HUES64 (cell line): ENCODE data around the gene DCHS1.

Experiments
- H3K27ac ChIP-seq: 2 replicates; pipeline ENCODE4 v1.7.0; 2013; ENCODE audit warnings: low read depth, low read length, inconsistent platforms
- H3K27me3 ChIP-seq: 2 replicates; pipeline ENCODE4 v1.6.1; 2013; ENCODE audit warnings: mild to moderate bottlenecking, low read length; ENCODE audit not compliant: insufficient read depth
- H3K36me3 ChIP-seq: 2 replicates; pipeline ENCODE4 v1.6.1; 2013; ENCODE audit warnings: mild to moderate bottlenecking, low read length; ENCODE audit not compliant: insufficient read depth
- H3K4me1 ChIP-seq: 2 replicates; pipeline ENCODE4 v1.6.1; 2013; ENCODE audit warnings: mild to moderate bottlenecking, low read length, moderate library complexity; ENCODE audit not compliant: insufficient read depth
- H3K4me3 ChIP-seq: 2 replicates; pipeline ENCODE4 v1.5.1; 2013; ENCODE audit warnings: mild to moderate bottlenecking, low read length, moderate library complexity
- H3K9ac ChIP-seq: 2 replicates; pipeline ENCODE4 v1.6.1; 2013; ENCODE audit warnings: mild to moderate bottlenecking, low read depth, low read length
- H3K9me3 ChIP-seq: 2 replicates; pipeline ENCODE4 v1.6.1; 2013; ENCODE audit warnings: low read depth, low read length; ENCODE audit not compliant: insufficient read depth
- WGBS: fragments of 150-250, 120-280 bp; methylation state at CpG from one replicate; pipeline ENCODE4 v1.1.7; 2013; ENCODE audit warnings: missing lambda C conversion rate; 5-methylcytosine and 5-hydroxymethylcytosine counted together

Gene DCHS1

DNA sequence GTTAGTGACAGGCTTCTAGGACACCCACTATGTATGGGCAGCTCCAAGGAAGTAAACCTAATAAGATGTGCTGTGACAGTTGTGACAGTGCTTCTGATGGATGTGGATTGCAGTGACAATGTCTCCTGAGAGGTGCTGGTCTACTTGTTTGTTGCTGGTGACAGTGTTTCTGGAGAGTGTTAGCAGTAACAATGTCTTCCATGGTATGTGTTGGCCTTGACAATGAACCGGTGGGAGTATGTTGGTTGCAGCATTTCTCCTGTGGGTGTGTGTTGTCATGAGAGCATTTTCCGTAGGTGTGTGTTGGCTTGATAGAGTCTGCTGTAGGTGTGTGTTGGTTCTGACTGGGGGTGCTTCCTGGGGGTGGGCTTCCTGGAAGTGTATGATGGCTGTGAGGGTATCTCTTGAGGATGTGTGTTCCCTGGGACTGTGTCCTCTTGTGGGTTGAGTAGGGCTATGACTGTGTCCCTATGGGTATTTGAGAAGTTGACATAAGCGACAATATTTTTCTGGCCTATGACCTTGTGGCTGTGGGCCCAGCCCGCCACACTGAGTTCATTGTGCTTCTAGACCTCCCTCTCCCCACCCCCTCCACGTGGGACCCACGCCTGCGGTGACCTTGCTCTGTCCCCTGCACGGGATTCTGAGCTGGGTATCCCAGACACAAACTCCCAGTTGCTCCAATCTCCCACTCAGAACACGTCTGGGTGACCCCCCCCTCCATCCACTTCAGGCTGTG lies 1.2 kb downstream of the DCHS1 start:
- 74% methylated on average over 9 of the region's 9 CpGs for WGBS
- Histone ChIP-seq H3K9me3 (no peaks in the 10 kb centered on the region), H3K36me3 (no peaks in the 10 kb centered on the region), H3K27ac (no peak overlapping the region), H3K27me3 (peaks cover 56% of the 10 kb centered on the region), H3K4me1 (peaks cover 9% of the 10 kb centered on the region; the same call in 1 of the 2 replicates), H3K4me3 (peak overlapping the region; percentile 51), H3K9ac (peak overlapping the region; percentile 58; the same call in 1 of the 2 replicates)

DNA sequence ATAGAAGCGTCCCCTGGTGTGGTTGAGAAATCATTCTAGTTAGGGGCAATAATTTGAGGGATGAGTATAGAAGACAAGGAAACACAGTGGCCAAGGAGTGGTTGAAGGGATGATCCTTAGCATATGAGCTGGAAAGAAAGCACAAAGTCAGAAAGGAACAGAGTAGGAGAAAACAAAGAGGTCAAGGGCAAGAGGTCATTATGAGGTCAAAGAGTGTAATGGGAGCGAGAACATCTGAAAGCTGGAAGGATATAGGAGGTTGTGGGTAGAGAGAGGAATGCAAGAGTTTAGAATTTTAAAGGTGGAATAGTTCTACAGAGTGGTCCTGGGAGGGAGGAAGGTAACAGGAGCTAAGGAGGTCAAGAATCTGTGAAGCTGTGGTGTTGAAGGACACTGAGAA lies 2.0 kb downstream of the DCHS1 start:
- 90% methylated on average over 2 of the region's 2 CpGs for WGBS
- Histone ChIP-seq H3K4me3 (no peak overlapping the region), H3K27ac (no peak overlapping the region), H3K9me3 (no peaks in the 10 kb centered on the region), H3K27me3 (peaks cover 51% of the 10 kb centered on the region), H3K4me1 (peaks cover 9% of the 10 kb centered on the region; the same call in 1 of the 2 replicates), H3K36me3 (no peaks in the 10 kb centered on the region), H3K9ac (no peak overlapping the region)

DNA sequence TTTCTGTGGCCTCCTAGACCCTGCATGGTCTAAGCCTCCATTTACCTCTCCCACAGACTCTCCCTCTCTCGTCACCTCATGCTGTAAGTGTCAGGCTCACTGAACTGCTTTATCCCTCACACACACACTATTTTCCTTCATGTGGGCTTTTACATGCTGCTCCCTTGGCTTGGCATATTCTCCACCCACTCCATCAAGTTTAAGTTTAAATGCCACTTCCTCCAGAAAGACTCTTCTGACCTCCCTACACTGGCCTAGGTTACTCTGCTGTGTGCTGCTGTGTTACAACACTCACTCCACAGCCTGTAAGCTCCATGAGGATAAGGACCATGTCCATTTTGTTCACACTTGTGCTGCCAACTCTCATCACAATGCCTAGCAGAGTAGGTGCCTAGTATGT lies 2.5 kb downstream of the DCHS1 start:
- H3K4me1 ChIP-seq, result peaks cover 9% of the 10 kb centered on the region; the same call in 1 of the 2 replicates
- H3K9me3 ChIP-seq, result no peaks in the 10 kb centered on the region
- H3K27me3 ChIP-seq, result peaks cover 49% of the 10 kb centered on the region
- H3K9ac ChIP-seq, result no peak overlapping the region
- no peak overlapping the region for H3K27ac ChIP-seq
- no peaks in the 10 kb centered on the region for H3K36me3 ChIP-seq
- H3K4me3 ChIP-seq, result no peak overlapping the region
- 90% methylated on average over 1 of the region's 1 CpG for WGBS

DNA sequence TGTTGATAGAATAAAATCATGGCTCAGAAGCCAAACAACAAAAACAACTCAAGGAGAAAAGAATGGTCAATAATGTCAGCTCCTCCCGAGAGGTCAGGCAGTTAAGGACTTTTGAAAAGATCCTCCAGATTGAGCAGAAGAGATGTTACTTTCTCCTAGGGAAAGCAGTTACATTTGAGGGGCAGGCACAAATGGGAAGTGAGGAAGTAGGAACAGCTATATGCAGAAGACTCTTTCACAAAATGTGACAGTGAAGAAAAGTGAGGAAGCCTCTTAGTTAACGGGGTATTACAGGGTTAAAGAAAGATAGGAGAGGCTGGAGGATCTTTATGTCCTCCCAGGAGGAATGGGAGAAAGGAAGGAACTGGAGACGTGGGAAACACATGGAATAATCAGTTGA lies 3.4 kb downstream of the DCHS1 start:
- no peaks in the 10 kb centered on the region for H3K9me3 ChIP-seq
- WGBS, result 83% methylated on average over 3 of the region's 3 CpGs
- H3K9ac ChIP-seq, result no peak overlapping the region
- H3K4me1 ChIP-seq, result peaks cover 11% of the 10 kb centered on the region
- no peak overlapping the region for H3K4me3 ChIP-seq
- H3K27ac ChIP-seq, result no peak overlapping the region
- peaks cover 40% of the 10 kb centered on the region for H3K27me3 ChIP-seq
- no peaks in the 10 kb centered on the region for H3K36me3 ChIP-seq

DNA sequence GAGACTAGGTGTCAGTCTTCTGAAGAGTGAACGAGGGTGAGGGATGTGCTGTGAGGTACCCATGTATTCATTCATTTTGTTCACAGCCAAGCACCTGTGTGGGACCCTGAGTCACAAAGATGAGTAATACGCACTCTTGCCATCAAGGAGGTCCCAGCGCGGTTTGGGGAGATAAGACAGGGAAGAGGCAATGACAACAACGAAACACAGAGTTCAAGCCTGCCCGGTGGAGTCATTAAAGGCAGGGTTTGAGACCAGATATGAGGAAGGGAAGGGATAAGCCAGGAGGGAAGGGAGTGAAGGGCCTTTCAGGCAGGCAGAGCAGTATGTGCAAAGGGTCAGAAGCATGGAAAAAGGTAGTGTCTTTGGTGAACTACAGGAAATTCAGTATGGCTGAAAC lies 4.6 kb downstream of the DCHS1 start:
- Histone ChIP-seq H3K4me3 (no peak overlapping the region), H3K27ac (no peak overlapping the region), H3K36me3 (no peaks in the 10 kb centered on the region), H3K4me1 (peaks cover 8% of the 10 kb centered on the region), H3K27me3 (peaks cover 28% of the 10 kb centered on the region), H3K9ac (no peak overlapping the region), H3K9me3 (no peaks in the 10 kb centered on the region)
- WGBS, result 90% methylated on average over 6 of the region's 6 CpGs

DNA sequence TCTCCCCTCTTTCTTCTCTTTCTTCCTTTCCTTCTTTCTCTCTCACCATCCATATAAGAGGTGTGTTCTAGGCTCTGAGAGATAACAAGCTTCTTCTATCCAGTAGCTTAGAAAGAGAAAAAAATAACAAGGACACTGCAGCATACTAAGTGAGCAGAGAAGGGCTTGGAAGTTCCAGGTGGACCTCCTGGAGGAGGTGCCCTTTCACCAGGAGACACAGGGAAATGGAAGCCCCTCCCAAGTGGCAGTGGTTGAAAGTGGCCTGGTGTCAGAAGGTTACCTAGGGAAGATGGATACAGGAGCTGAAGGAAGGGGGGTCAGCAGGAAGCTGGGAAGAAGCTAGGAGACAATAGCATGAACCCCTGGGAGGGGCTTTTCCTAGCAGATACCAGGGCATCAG lies 5.5 kb downstream of the DCHS1 start:
- Histone ChIP-seq H3K9ac (no peak overlapping the region), H3K4me3 (no peak overlapping the region), H3K36me3 (no peaks in the 10 kb centered on the region), H3K27ac (no peak overlapping the region), H3K27me3 (peaks cover 24% of the 10 kb centered on the region), H3K4me1 (peaks cover 8% of the 10 kb centered on the region), H3K9me3 (no peaks in the 10 kb centered on the region)

DNA sequence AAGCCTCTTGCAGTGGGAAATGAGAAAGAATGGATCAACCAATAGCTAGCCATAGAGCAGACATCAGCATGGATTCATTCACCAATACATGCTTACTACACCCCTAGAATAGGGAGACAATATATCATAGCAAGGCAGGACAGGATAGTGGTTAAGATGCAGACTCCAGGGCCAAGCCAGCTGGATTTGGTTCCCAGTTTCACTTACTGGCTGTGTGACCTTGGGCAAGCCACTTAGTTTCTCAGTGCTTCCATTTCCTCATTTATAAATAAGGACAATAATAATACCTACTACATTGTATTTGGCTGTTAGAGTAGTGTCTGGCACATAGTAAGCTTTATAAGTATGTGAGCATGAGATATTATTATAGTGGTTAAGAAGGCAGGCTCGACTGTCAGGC lies 7.1 kb downstream of the DCHS1 start:
- peaks cover 11% of the 10 kb centered on the region for H3K27me3 ChIP-seq
- WGBS, result 90% methylated on average over 1 of the region's 1 CpG

DNA sequence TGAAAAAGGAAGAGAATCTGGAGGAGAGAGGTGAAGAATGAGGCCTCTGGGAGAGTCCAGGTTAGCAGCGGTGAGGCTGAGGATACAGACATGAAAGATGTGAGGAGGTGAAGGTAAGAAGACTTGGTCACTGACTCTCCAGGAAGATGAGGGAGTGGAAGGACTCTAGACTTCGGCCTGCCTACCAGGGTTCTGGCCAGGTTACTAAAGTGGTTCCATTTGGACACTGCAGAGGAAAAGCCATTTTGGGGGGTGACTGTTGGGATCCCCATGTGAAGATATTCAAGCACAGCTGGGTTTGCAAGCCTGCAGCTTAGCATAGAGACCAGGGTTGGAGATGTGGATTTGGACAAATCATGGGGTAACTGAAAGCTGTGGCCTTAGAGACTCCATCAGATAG lies 7.8 kb downstream of the DCHS1 start:
- H3K9ac ChIP-seq, result no peak overlapping the region
- H3K27ac ChIP-seq, result no peak overlapping the region
- 92% methylated on average over 2 of the region's 2 CpGs for WGBS
- H3K4me3 ChIP-seq, result no peak overlapping the region
- H3K9me3 ChIP-seq, result no peaks in the 10 kb centered on the region
- H3K36me3 ChIP-seq, result no peaks in the 10 kb centered on the region
- H3K27me3 ChIP-seq, result peaks cover 6% of the 10 kb centered on the region
- peaks cover 8% of the 10 kb centered on the region for H3K4me1 ChIP-seq

More for the DNA sequence above, 7.1 kb downstream of the DCHS1 start:
- H3K9me3 ChIP-seq, result no peaks in the 10 kb centered on the region
- H3K4me3 ChIP-seq, result no peak overlapping the region
- H3K36me3 ChIP-seq, result no peaks in the 10 kb centered on the region
- peaks cover 8% of the 10 kb centered on the region for H3K4me1 ChIP-seq
- no peak overlapping the region for H3K27ac ChIP-seq
- H3K9ac ChIP-seq, result no peak overlapping the region

DNA sequence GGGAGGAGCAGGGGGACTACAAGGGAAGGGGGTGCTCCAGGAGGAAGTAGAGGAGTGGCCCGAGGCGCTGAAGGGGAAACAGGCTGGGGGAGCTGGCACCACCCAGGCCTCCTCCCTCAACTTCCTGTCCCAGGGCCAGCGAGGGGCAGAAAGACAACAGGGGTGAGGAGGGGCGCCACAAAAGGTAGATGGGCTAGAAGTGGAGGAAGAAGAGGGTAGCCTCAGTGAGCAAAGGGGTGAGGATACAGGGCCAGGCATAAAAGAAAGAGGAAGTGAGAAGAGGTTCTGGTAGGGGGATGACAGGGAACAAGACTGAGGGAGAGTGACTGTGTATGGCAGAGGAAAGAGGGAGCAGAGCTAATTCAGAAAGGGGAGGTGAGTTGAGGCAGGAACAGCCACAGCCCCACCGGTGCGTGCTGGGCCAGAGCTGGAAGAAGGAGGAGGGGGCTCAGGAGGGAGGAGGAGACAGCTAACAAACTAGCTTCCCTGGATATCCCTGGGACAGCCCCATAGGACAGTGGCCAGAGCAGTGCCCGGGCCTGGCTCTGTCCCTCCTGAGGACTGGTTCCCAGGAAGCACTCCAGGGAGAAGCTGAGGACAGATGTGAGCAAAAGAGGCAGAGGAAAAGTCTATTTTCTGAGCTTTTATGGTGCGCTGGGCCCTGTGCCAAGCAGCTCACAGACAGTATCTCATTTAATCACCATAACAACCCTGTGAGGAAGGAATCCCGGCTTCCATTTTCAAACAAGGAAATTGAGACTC lies 8.5 kb downstream of the DCHS1 start:
- Histone ChIP-seq H3K4me1 (peaks cover 8% of the 10 kb centered on the region), H3K27me3 (no peaks in the 10 kb centered on the region), H3K36me3 (no peaks in the 10 kb centered on the region), H3K4me3 (no peak overlapping the region), H3K9ac (no peak overlapping the region), H3K27ac (no peak overlapping the region), H3K9me3 (no peaks in the 10 kb centered on the region)
- WGBS, result 67% methylated on average over 9 of the region's 9 CpGs

DNA sequence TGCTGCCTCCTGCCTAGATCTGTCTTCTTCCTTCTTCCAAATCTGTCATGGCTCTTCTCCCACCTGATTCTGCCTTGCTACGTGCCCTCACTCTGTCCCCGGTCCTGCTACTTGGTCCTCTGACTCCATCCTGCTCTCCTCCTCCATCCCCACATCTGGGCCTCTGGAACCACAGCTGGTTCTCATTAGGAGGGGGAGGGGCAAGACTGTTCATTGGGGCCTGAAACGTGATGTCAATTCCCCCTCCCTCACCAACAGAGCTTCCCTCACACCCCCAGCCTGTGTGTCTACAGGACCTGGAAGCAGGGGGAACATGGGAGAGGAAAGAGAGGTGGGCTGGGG lies 9.1 kb downstream of the DCHS1 start:
- no peak overlapping the region for H3K4me3 ChIP-seq
- 75% methylated on average over 2 of the region's 3 CpGs for WGBS
- no peaks in the 10 kb centered on the region for H3K27me3 ChIP-seq
- no peak overlapping the region for H3K27ac ChIP-seq
- no peak overlapping the region for H3K9ac ChIP-seq
- H3K4me1 ChIP-seq, result peaks cover 8% of the 10 kb centered on the region
- no peaks in the 10 kb centered on the region for H3K9me3 ChIP-seq
- no peaks in the 10 kb centered on the region for H3K36me3 ChIP-seq

DNA sequence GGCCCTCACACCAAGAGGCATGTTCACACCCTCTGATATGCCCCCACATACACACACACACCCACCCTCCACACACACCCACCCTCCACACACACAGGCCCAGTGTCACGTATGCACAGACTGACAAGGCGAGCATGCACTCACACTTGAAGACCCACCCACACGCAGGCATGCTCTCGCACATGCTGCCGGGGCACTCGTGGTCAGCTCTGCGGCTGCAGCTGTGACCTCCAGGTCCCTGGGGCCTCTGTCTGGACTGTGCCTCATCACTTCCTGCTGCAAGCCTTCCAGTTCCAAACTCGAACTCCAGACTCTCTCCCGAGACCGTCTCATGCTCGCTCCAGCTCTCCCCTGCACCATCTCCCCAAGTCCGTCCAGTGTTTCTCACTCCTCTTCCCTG lies 9.5 kb downstream of the DCHS1 start:
- Histone ChIP-seq H3K4me3 (no peak overlapping the region), H3K9ac (no peak overlapping the region), H3K36me3 (no peaks in the 10 kb centered on the region), H3K9me3 (no peaks in the 10 kb centered on the region), H3K27me3 (no peaks in the 10 kb centered on the region), H3K27ac (no peak overlapping the region), H3K4me1 (peaks cover 8% of the 10 kb centered on the region)
- WGBS, result 92% methylated on average over 12 of the region's 12 CpGs
